ENCODE data around the gene STK32A. TPM values are rescaled to one million over a fixed set of nuclear protein-coding genes. Genes with fewer than 3 reads are reported as not detected.
"Not testable (repeated sequence)": the region's sequence is repeated elsewhere in the genome, so short reads cannot be mapped to it uniquely, and the experiment has no call there.

The STK32A gene
- total RNA-seq, 1 donor from 2014 or later = 10.2 TPM

GRCh38 chr5:147361441-147362175, 126.8 kb downstream of the STK32A start:
- Histone ChIP-seq H3K4me3 (no peak overlapping the region), H3K9me3 (no peaks in the 10 kb centered on the region), H3K27me3 (no peaks in the 10 kb centered on the region), H3K4me1 (no peaks in the 10 kb centered on the region), H3K36me3 (no peaks in the 10 kb centered on the region), H3K27ac (no peak overlapping the region)
- intact Hi-C loops (cut with DNase I) = no loop called here
- ATAC-seq = no peak
- no peak for DNase-seq
- no peak for TF ChIP-seq CTCF (IDR thresholded peaks at IDR 0.05)

- H3K27me3 ChIP-seq; H3K36me3 ChIP-seq; intact Hi-C loops (cut with DNase I); H3K4me3 ChIP-seq; H3K4me1 ChIP-seq; H3K9me3 ChIP-seq; DNase-seq; H3K27ac ChIP-seq; ATAC-seq: not testable (repeated sequence)
These were observed 132.6 kb downstream of the STK32A start for GRCh38 chr5:147367381-147367780.

GRCh38 chr5:147369742-147370374, 135.0 kb downstream of the STK32A start:
- peak; percentile 54 for ATAC-seq
- intact Hi-C loops (cut with DNase I) = loop anchor here (10.0 kb wide), 1 partner anchor 135 kb away; the partner anchor contains the start of gene STK32A

GRCh38 chr5:147371290-147371689, 136.5 kb downstream of the STK32A start:
- H3K4me1 ChIP-seq = no peaks in the 10 kb centered on the region
- no peaks in the 10 kb centered on the region for H3K9me3 ChIP-seq
- H3K4me3 ChIP-seq = no peak overlapping the region
- H3K27ac ChIP-seq = no peak overlapping the region
- TF ChIP-seq CTCF (IDR thresholded peaks at IDR 0.05) = no peak
- no peak for ATAC-seq
- no peak for DNase-seq
- intact Hi-C loops (cut with DNase I) = loop anchor here (10.0 kb wide), 1 partner anchor 136 kb away; the partner anchor contains the start of gene STK32A
- no peaks in the 10 kb centered on the region for H3K27me3 ChIP-seq
- H3K36me3 ChIP-seq = no peaks in the 10 kb centered on the region

More at GRCh38 chr5:147369742-147370374, 135.0 kb downstream of the STK32A start:
- Histone ChIP-seq H3K4me1 (no peaks in the 10 kb centered on the region), H3K27ac (no peak overlapping the region), H3K36me3 (no peaks in the 10 kb centered on the region), H3K9me3 (no peaks in the 10 kb centered on the region), H3K4me3 (no peak overlapping the region), H3K27me3 (no peaks in the 10 kb centered on the region)
- no peak for DNase-seq
- TF ChIP-seq CTCF (IDR thresholded peaks at IDR 0.05) = peak; percentile 63

GRCh38 chr5:147372191-147372590, 137.4 kb downstream of the STK32A start:
- intact Hi-C loops (cut with DNase I) = loop anchor here (10.0 kb wide), 1 partner anchor 137 kb away; the partner anchor contains the start of gene STK32A

More at GRCh38 chr5:147372191-147372590, 137.4 kb downstream of the STK32A start:
- no peak overlapping the region for H3K27ac ChIP-seq
- H3K27me3 ChIP-seq = no peaks in the 10 kb centered on the region
- no peak for DNase-seq
- no peak for TF ChIP-seq CTCF (IDR thresholded peaks at IDR 0.05)
- no peaks in the 10 kb centered on the region for H3K9me3 ChIP-seq
- ATAC-seq = no peak
- H3K4me3 ChIP-seq = no peak overlapping the region
- no peaks in the 10 kb centered on the region for H3K36me3 ChIP-seq
- H3K4me1 ChIP-seq = no peaks in the 10 kb centered on the region
